GM19395 (cell line): ENCODE data around the gene MTHFD2L.
"Not testable (repeated sequence)": the region's sequence is repeated elsewhere in the genome, so short reads cannot be mapped to it uniquely, and the experiment has no call there.

Source experiments
- ATAC-seq: cut with Tn5 transposase; IDR thresholded peaks from one replicate; pipeline ENCODE4 v1.9.1; 2021; ENCODE audit warnings: mild to moderate bottlenecking, moderate library complexity; ENCODE audit not compliant: unreplicated experiment

The MTHFD2L gene

DNA sequence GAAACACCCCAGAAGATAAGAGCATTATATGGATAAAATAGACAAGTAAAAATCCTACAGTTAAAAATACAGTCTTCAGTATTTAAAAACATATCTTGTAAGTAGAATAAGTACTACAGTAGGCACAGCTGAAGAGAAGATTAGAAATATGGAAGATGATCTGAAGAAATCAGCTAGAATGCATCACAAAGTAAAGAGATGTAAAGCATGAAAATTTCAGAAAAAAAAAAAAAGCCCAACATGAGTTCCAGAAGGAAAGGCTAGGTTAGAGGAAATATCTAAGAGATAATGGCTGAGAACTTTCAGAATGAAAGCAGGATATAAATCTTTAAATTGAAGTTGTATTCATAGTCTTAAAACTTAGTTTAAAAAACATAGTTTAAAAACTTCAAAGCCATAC is 171.4 kb downstream of the MTHFD2L start:
- no peak for ATAC-seq

DNA sequence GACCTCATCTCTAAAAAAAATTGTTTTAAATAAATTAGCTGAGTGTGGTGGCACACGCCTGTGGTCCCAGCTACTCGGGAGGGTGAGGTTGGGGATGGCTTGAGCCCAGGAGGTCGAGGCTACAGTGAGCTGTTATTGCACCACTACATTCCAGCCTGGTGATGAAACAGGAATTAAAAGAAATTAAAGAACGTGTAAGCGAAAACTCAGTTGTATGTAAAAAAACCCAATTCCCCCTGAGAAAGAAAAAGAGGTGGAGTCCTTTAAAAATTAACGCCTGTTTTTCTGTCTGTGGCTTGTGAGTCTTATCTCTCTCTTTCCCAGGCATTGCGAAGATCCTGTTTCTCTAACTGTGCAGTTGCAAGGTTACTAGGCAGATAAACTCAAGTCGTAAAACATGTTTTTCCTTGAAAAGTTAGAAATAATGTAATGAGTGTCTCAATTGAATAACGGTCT is 172.4 kb downstream of the MTHFD2L start:
- no peak for ATAC-seq

DNA sequence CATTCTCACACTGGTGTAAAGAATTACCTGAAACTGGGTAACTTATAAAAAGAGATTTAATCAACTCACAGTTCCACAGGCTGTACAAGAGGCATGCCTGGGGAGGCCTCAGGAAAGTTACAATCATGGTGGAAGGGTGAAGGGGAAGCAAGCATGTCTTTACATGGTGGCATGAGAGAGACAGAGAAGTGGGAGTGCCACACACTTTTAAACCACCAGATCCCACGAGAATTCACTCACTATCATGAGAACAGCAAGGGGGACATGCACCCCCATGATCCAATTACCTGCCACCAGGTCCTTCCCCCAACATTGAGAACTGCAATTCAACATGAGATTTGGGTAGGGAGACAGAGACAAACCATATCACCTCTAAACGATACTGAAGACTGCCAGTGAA is 173.3 kb downstream of the MTHFD2L start:
- ATAC-seq: no peak

- ATAC-seq: no peak
Measured at GRCh38 chr4:74331944-74332343, 174.0 kb downstream of the MTHFD2L start.

- ATAC-seq: no peak
Measured at GRCh38 chr4:74334636-74335035, 176.7 kb downstream of the MTHFD2L start.

GRCh38 chr4:74335341-74336021 is 177.6 kb downstream of the MTHFD2L start:
- peak; percentile 75 for ATAC-seq

DNA sequence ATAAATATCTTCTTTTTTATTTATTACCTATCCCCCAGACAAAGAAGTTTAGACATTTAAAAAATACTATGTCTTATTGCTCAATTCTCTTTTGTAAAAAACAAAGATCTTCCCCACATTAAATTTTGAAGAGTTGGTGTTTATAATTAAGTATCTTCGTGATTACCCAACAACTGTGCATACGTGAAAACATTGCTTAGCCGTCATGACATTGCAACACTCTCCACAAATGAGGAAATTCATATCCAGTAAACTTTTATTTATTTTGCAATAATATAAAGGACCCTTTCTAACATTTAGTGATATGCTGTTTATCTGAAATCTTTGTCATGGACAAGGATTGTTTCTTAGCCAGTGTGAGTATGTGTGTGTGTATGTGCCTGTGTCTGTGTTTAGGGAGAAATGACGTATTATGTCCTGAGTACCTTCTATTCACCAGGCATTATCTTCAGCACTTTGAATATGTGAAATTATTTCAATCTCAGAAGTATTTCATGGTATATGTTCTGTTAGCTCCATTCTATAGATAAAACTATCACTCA is 180.9 kb downstream of the MTHFD2L start:
- no peak for ATAC-seq

DNA sequence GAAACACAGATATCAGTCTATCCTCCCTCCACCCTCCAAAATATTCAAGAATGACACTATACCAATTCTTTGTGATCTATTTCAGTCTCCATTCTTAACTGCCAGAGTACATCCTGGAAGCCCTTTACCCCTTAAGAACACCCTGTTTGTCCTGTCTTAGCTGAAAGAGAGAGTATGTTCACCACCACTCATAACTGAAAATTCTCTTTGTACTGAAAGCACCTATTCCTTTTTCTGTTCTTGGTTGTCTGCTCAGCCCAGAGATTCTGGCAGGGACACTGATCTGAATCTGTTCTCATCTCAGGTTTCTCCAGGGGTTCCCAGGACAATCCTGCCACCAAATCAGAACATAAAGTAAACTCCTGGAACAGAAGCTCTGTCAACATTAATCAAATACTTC is 181.6 kb downstream of the MTHFD2L start:
- no peak for ATAC-seq

GRCh38 chr4:74340421-74340820 is 182.5 kb downstream of the MTHFD2L start:
- ATAC-seq: not testable (repeated sequence)

- ATAC-seq: no peak
Measured at GRCh38 chr4:74344031-74344430, 186.1 kb downstream of the MTHFD2L start.
